ENCODE data around the gene ME2. TPM values are rescaled to one million over a fixed set of nuclear protein-coding genes. Genes with fewer than 3 reads are reported as not detected.

The ME2 gene
- total RNA-seq, 1 donor from 2014 or later: 41.9 TPM

GRCh38 chr18:50859793-50860555 lies 18.9 kb upstream of the ME2 start:
- DNase-seq: no peak
- Mint-ChIP-seq H3K36me3 (ENCODE audit: unreplicated experiment) (no peaks in the 10 kb centered on the region), H3K4me1 (ENCODE audit: low read depth, unreplicated experiment) (peaks cover 6% of the 10 kb centered on the region), H3K27me3 (ENCODE audit: unreplicated experiment) (no peaks in the 10 kb centered on the region), H3K27ac (ENCODE audit: unreplicated experiment) (peak overlapping the region; percentile 63), H3K4me3 (ENCODE audit: unreplicated experiment) (peak overlapping the region; percentile 50), H3K9me3 (ENCODE audit: unreplicated experiment) (no peaks in the 10 kb centered on the region)
- no peak for TF ChIP-seq CTCF (IDR thresholded peaks at IDR 0.05; ENCODE audit: partially characterized antibody, unreplicated experiment)

GRCh38 chr18:50861617-50862016 lies 17.3 kb upstream of the ME2 start:
- no peak overlapping the region for H3K27ac Mint-ChIP-seq (ENCODE audit: unreplicated experiment)
- no peaks in the 10 kb centered on the region for H3K9me3 Mint-ChIP-seq (ENCODE audit: unreplicated experiment)
- no peak overlapping the region for H3K4me3 Mint-ChIP-seq (ENCODE audit: unreplicated experiment)
- peaks cover 6% of the 10 kb centered on the region for H3K4me1 Mint-ChIP-seq (ENCODE audit: low read depth, unreplicated experiment)
- H3K27me3 Mint-ChIP-seq (ENCODE audit: unreplicated experiment): no peaks in the 10 kb centered on the region
- TF ChIP-seq CTCF (IDR thresholded peaks at IDR 0.05; ENCODE audit: partially characterized antibody, unreplicated experiment): no peak
- no peaks in the 10 kb centered on the region for H3K36me3 Mint-ChIP-seq (ENCODE audit: unreplicated experiment)
- DNase-seq: no peak

- Mint-ChIP-seq H3K36me3 (ENCODE audit: unreplicated experiment) (no peaks in the 10 kb centered on the region), H3K27me3 (ENCODE audit: unreplicated experiment) (no peaks in the 10 kb centered on the region), H3K9me3 (ENCODE audit: unreplicated experiment) (no peaks in the 10 kb centered on the region), H3K27ac (ENCODE audit: unreplicated experiment) (no peak overlapping the region), H3K4me1 (ENCODE audit: low read depth, unreplicated experiment) (peaks cover 6% of the 10 kb centered on the region), H3K4me3 (ENCODE audit: unreplicated experiment) (no peak overlapping the region)
- TF ChIP-seq CTCF (IDR thresholded peaks at IDR 0.05; ENCODE audit: partially characterized antibody, unreplicated experiment): no peak
- no peak for DNase-seq
Observed at GRCh38 chr18:50862401-50862800, 16.5 kb upstream of the ME2 start.

- Mint-ChIP-seq H3K4me1 (ENCODE audit: low read depth, unreplicated experiment) (peaks cover 6% of the 10 kb centered on the region), H3K27ac (ENCODE audit: unreplicated experiment) (no peak overlapping the region), H3K4me3 (ENCODE audit: unreplicated experiment) (no peak overlapping the region), H3K36me3 (ENCODE audit: unreplicated experiment) (no peaks in the 10 kb centered on the region), H3K9me3 (ENCODE audit: unreplicated experiment) (no peaks in the 10 kb centered on the region), H3K27me3 (ENCODE audit: unreplicated experiment) (no peaks in the 10 kb centered on the region)
- TF ChIP-seq CTCF (IDR thresholded peaks at IDR 0.05; ENCODE audit: partially characterized antibody, unreplicated experiment): no peak
- no peak for DNase-seq
Observed at GRCh38 chr18:50863840-50864375, 15.0 kb upstream of the ME2 start.

GRCh38 chr18:50866765-50867164 lies 12.2 kb upstream of the ME2 start:
- H3K27me3 Mint-ChIP-seq (ENCODE audit: unreplicated experiment): no peaks in the 10 kb centered on the region
- no peak overlapping the region for H3K27ac Mint-ChIP-seq (ENCODE audit: unreplicated experiment)
- H3K4me3 Mint-ChIP-seq (ENCODE audit: unreplicated experiment): no peak overlapping the region
- TF ChIP-seq CTCF (IDR thresholded peaks at IDR 0.05; ENCODE audit: partially characterized antibody, unreplicated experiment): no peak
- H3K36me3 Mint-ChIP-seq (ENCODE audit: unreplicated experiment): no peaks in the 10 kb centered on the region
- no peaks in the 10 kb centered on the region for H3K4me1 Mint-ChIP-seq (ENCODE audit: low read depth, unreplicated experiment)
- H3K9me3 Mint-ChIP-seq (ENCODE audit: unreplicated experiment): no peaks in the 10 kb centered on the region
- no peak for DNase-seq
